ENCODE data around the gene ZNF346.

DNA sequence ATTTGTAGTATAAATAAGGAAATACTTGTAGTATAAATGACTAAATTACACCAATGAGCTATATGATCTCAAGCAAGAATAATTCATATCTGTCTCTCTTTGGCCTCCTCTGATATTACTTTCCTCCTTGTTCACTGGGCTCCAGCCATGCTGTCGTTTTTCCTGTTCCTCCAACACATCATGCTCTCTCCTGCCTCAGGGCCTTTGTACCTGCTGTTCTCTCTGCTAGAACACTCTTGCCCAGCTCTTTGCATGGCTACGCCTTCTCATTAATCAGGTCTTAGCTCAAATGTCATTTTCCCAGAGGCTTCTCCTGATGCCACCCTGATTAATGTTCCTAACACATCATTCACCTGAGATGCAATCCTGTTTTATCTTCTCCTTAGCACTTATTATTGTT is 2.5 kb upstream of the ZNF346 start:
- TF ChIP-seq, protein P1, sequence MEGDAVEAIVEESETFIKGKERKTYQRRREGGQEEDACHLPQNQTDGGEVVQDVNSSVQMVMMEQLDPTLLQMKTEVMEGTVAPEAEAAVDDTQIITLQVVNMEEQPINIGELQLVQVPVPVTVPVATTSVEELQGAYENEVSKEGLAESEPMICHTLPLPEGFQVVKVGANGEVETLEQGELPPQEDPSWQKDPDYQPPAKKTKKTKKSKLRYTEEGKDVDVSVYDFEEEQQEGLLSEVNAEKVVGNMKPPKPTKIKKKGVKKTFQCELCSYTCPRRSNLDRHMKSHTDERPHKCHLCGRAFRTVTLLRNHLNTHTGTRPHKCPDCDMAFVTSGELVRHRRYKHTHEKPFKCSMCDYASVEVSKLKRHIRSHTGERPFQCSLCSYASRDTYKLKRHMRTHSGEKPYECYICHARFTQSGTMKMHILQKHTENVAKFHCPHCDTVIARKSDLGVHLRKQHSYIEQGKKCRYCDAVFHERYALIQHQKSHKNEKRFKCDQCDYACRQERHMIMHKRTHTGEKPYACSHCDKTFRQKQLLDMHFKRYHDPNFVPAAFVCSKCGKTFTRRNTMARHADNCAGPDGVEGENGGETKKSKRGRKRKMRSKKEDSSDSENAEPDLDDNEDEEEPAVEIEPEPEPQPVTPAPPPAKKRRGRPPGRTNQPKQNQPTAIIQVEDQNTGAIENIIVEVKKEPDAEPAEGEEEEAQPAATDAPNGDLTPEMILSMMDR (IDR thresholded peaks at IDR 0.05; ENCODE audit: poor library complexity) = no peak
- no peak for TF ChIP-seq EZH2phosphoT487 (IDR thresholded peaks at IDR 0.05; ENCODE audit: low read depth, severe bottlenecking, unreplicated experiment)
- TF ChIP-seq EZH2 (IDR thresholded peaks at IDR 0.05; ENCODE audit: borderline replicate concordance) = no peak
